Neuronal stem cell (in vitro differentiated cells): ENCODE data around the gene RPS2.
A peak's percentile ranks its signal among the peaks of the same experiment; 100 is the strongest.

Experiments
- DNase-seq: peaks from one replicate; pipeline ENCODE4 v3.0.0-alpha.2; 2013; ENCODE audit warnings: low spot score
- H2AFZ ChIP-seq: one replicate; pipeline ENCODE4 v1.6.1; 2013; ENCODE audit warnings: mild to moderate bottlenecking, low read length, inconsistent platforms
- H2AK5ac ChIP-seq: 2 replicates; pipeline ENCODE4 v1.6.1; 2013; ENCODE audit warnings: low read depth, mild to moderate bottlenecking, inconsistent platforms, low read length, moderate library complexity, mixed read lengths
- H2BK120ac ChIP-seq: 2 replicates; pipeline ENCODE4 v1.6.1; 2013; ENCODE audit warnings: low read depth, mild to moderate bottlenecking, inconsistent platforms, low read length, moderate library complexity, mixed read lengths
- H2BK12ac ChIP-seq: one replicate; pipeline ENCODE4 v1.6.1; 2013; ENCODE audit warnings: low read length, inconsistent platforms
- H2BK15ac ChIP-seq: 2 replicates; pipeline ENCODE4 v1.6.1; 2013; ENCODE audit warnings: mild to moderate bottlenecking, low read length, inconsistent platforms, mixed read lengths
- H2BK5ac ChIP-seq: one replicate; pipeline ENCODE4 v1.6.1; 2013; ENCODE audit warnings: inconsistent platforms, mild to moderate bottlenecking, low read length, moderate library complexity
- H3K14ac ChIP-seq: one replicate; pipeline ENCODE4 v1.6.1; 2013; ENCODE audit warnings: low read length, inconsistent platforms
- H3K18ac ChIP-seq: 2 replicates; pipeline ENCODE4 v1.6.1; 2013; ENCODE audit warnings: low read length, inconsistent platforms
- H3K23ac ChIP-seq: 2 replicates; pipeline ENCODE4 v1.6.1; 2013; ENCODE audit warnings: low read depth, mild to moderate bottlenecking, mixed read lengths, low read length, inconsistent platforms; ENCODE audit not compliant: poor library complexity
- H3K27ac ChIP-seq: replicated peaks from 3 replicates; pipeline ENCODE4 v1.5.1; 2013; ENCODE audit warnings: low read length, inconsistent platforms
- H3K27me3 ChIP-seq, 3 experiments: 2 replicates each; pipeline ENCODE4 v1.6.1; 2013; ENCODE audit warnings: low read length in 3 of 3, mild to moderate bottlenecking in 2 of 3, inconsistent platforms in 1 of 3, low read depth in 1 of 3, mixed read lengths in 1 of 3, moderate library complexity in 1 of 3; ENCODE audit not compliant: control insufficient read depth in 3 of 3, insufficient read depth in 3 of 3
- H3K36me3 ChIP-seq, 2 donors: replicated peaks in 1 of 2; 2 replicates each; pipeline ENCODE4 v1.6.1; 2013; ENCODE audit warnings: low read length in 2 of 2; ENCODE audit not compliant: control insufficient read depth in 2 of 2, insufficient read depth in 2 of 2
- H3K4ac ChIP-seq: 2 replicates; pipeline ENCODE4 v1.6.1; 2013; ENCODE audit warnings: inconsistent platforms, mild to moderate bottlenecking, low read length, moderate library complexity
- H3K4me1 ChIP-seq, 2 donors: 1 replicate in 1 of 2; 2 replicates in 1 of 2; pipeline ENCODE4 v1.6.1; 2013; ENCODE audit warnings: low read length in 2 of 2, low read depth in 1 of 2; ENCODE audit not compliant: control insufficient read depth in 2 of 2, insufficient read depth in 1 of 2
- H3K4me2 ChIP-seq: one replicate; pipeline ENCODE4 v1.6.1; 2013; ENCODE audit warnings: mild to moderate bottlenecking, low read length, inconsistent platforms; ENCODE audit not compliant: insufficient read depth, poor library complexity, severe bottlenecking
- H3K4me3 ChIP-seq, 2 donors: 2 replicates each; pipeline ENCODE4 v1.5.1; 2013; ENCODE audit warnings: low read length in 2 of 2, mild to moderate bottlenecking in 2 of 2, inconsistent platforms in 1 of 2, moderate library complexity in 1 of 2
- H3K79me1 ChIP-seq: one replicate; pipeline ENCODE4 v1.6.1; 2013; ENCODE audit warnings: low read depth, mild to moderate bottlenecking, inconsistent platforms, low read length, moderate library complexity
- H3K9ac ChIP-seq: one replicate; pipeline ENCODE4 v1.6.1; 2013; ENCODE audit warnings: mild to moderate bottlenecking, low read depth, low read length, inconsistent platforms; ENCODE audit not compliant: poor library complexity
- H3K9me3 ChIP-seq, 2 donors: replicated peaks in 1 of 2; 2 replicates each; pipeline versions ENCODE3 to v1.6.1; 2013; ENCODE audit warnings: low read length in 2 of 2, mild to moderate bottlenecking in 2 of 2, inconsistent platforms in 1 of 2, low read depth in 1 of 2, mixed read lengths in 1 of 2, moderate library complexity in 1 of 2; ENCODE audit not compliant: control insufficient read depth in 2 of 2, insufficient read depth in 1 of 2
- H4K8ac ChIP-seq: one replicate; pipeline ENCODE4 v1.6.1; 2013; ENCODE audit warnings: low read depth, mild to moderate bottlenecking, inconsistent platforms, low read length, moderate library complexity
- H4K91ac ChIP-seq: one replicate; pipeline ENCODE4 v1.6.1; 2013; ENCODE audit warnings: low read length, low read depth, mild to moderate bottlenecking, inconsistent platforms; ENCODE audit not compliant: poor library complexity
- WGBS, 2 donors: extraction: QIAGEN DNeasy Blood & Tissue Kit; methylation state at CpG; one replicate each; pipeline ENCODE4 v1.1.7; 2013; ENCODE audit warnings: missing lambda C conversion rate in 2 of 2, mixed read lengths in 1 of 2; ENCODE audit not compliant: insufficient read length in 2 of 2, insufficient replicate concordance in 1 of 2; ENCODE audit errors: extremely low coverage in 2 of 2; 5-methylcytosine and 5-hydroxymethylcytosine counted together

The RPS2 gene

DNA sequence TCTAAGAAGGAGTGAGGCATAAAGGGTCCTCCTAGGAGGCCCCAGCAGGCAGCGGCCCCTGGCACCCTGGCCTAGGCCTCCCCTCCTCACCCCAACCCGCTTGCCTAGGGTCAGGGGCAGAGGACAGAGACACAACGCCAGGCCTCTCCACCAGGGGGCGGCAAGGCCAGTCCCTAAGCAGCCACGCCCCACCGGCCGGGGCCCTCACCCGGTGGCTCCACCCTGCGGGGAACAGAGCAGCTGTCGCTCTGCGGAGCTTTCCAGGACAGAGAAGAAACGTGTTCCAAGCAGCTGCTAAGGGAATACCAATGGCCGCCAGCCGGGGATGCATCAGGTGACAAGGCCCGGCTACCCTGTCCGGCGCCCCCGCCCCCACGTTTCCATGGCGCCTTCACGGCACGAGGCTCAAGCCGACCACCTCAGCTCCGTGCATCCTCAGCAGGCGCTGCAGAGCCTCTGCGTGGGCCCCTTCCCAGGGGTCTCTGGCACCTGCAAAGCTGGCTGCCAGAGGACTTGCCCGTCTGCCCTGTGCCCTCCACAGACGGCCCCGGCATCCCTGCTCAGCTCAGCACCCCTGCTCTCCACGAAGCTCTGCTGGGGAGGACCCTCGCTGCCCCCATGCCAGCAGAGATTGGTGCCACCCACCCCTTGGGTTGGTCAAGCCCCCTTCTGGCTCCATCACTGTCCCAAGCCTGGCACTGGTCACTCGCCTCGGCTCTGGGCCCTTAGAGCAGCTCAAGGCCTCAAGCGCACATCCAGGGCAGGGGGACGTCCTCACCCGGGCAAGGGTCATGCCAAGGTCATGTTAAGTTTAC, 39.4 kb upstream of the RPS2 start:
- peak overlapping the region; percentile 81 for H3K27ac ChIP-seq
- peak overlapping the region; percentile 70 for H3K23ac ChIP-seq
- H2BK5ac ChIP-seq, result peak overlapping the region; percentile 94
- H3K9ac ChIP-seq, result peak overlapping the region; percentile 86
- H3K4me2 ChIP-seq, result peak overlapping the region; percentile 67
- peak overlapping the region; percentile 89 for H3K14ac ChIP-seq
- H2BK12ac ChIP-seq, result peak overlapping the region; percentile 58
- H2AFZ ChIP-seq, result peak overlapping the region; percentile 44
- H2BK15ac ChIP-seq, result peak overlapping the region; percentile 65
- peaks cover 36 to 66% of the 10 kb centered on the region in 2 donors for H3K36me3 ChIP-seq
- peak overlapping the region; percentile 8 to 43 for H3K4me3 ChIP-seq
- no peak overlapping the region for H4K8ac ChIP-seq
- DNase-seq, result peak; percentile 93
- WGBS, 2 donors, result no CpG with 5 or more reads among the region's 36 CpGs
- no peak overlapping the region for H3K4ac ChIP-seq
- no peaks in the 10 kb centered on the region for H3K9me3 ChIP-seq
- peaks cover 49% of the 10 kb centered on the region for H3K79me1 ChIP-seq
- H4K91ac ChIP-seq, result peak overlapping the region; percentile 53
- H3K27me3 ChIP-seq, result no peaks in the 10 kb centered on the region
- H2AK5ac ChIP-seq, result peak overlapping the region; percentile 99
- peaks cover 23 to 28% of the 10 kb centered on the region in 2 donors for H3K4me1 ChIP-seq
- peak overlapping the region; percentile 95 for H3K18ac ChIP-seq
- peak overlapping the region; percentile 97 for H2BK120ac ChIP-seq

DNA sequence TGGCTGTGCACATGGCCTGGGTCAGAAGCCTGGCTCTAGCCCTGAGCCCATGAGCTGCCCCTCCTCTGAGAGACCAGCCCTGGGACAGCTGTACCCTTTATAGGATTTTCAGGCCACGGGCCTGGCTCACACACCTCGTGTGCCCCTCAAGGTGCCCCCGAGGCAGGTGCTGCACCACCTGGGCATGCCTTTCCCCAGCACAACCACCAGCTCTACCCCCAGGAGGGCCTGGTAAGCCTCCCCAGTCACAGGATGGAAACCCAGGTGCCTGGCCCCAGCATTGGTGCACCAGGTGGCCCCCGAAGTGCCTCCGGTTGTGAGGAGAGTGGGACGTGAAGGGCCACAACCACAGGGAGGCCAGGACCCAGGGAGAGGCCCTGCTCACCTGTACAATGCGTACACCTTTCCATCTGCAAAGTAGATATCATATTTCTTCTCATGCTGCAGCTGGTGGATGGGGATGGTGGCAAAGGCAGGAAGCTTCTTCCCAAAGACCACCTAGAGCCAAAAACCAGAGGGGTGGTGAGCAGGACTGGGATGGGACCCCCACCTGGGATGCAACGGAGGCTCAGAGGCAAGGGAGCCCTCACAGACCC, 38.7 kb upstream of the RPS2 start:
- Histone ChIP-seq H3K9ac (no peak overlapping the region), H3K18ac (peak overlapping the region; percentile 57), H3K4ac (no peak overlapping the region), H2AFZ (no peak overlapping the region), H3K27me3 (no peaks in the 10 kb centered on the region), H3K4me1 (peaks cover 17 to 21% of the 10 kb centered on the region in 2 donors), H3K14ac (no peak overlapping the region), H3K9me3 (no peaks in the 10 kb centered on the region), H3K4me2 (no peak overlapping the region), H3K36me3 (peaks cover 39 to 69% of the 10 kb centered on the region in 2 donors), H4K8ac (no peak overlapping the region), H2BK120ac (no peak overlapping the region), H2BK12ac (no peak overlapping the region), H3K79me1 (peaks cover 46% of the 10 kb centered on the region), H3K4me3 (peak overlapping the region in 1 of 2 donors; percentile 8), H3K27ac (peak overlapping the region; percentile 29), H4K91ac (no peak overlapping the region), H3K23ac (peak overlapping the region; percentile 70), H2BK5ac (no peak overlapping the region), H2BK15ac (no peak overlapping the region), H2AK5ac (peak overlapping the region; percentile 0)
- WGBS, 2 donors, result no CpG with 5 or more reads among the region's 8 CpGs
- no peak for DNase-seq

GRCh38 chr16:2002406-2003230, 38.0 kb upstream of the RPS2 start:
- Histone ChIP-seq H3K4me2 (no peak overlapping the region), H4K8ac (peak overlapping the region; percentile 92), H2BK15ac (no peak overlapping the region), H4K91ac (no peak overlapping the region), H3K4ac (no peak overlapping the region), H3K9ac (no peak overlapping the region), H3K4me1 (peaks cover 12 to 16% of the 10 kb centered on the region in 2 donors), H3K18ac (peak overlapping the region; percentile 38), H3K79me1 (peaks cover 43% of the 10 kb centered on the region), H2BK12ac (no peak overlapping the region), H3K27ac (no peak overlapping the region), H3K27me3 (no peaks in the 10 kb centered on the region), H2BK5ac (no peak overlapping the region), H3K4me3 (peak overlapping the region in 1 of 2 donors; percentile 59), H3K9me3 (no peaks in the 10 kb centered on the region), H2AK5ac (peak overlapping the region; percentile 35), H2BK120ac (no peak overlapping the region), H2AFZ (no peak overlapping the region), H3K36me3 (peaks cover 39 to 69% of the 10 kb centered on the region in 2 donors), H3K14ac (no peak overlapping the region), H3K23ac (peak overlapping the region; percentile 55)
- DNase-seq, result no peak
- no CpG with 5 or more reads among the region's 47 CpGs for WGBS, 2 donors
